HepG2 (cell line): ENCODE data around the gene TOGARAM1. TPM values are rescaled to one million over a fixed set of nuclear protein-coding genes. Genes with fewer than 3 reads are reported as not detected.

Source experiments
- ARID2 ChIP-seq: sonication (generic); formaldehyde crosslinking; IDR thresholded peaks from 2 replicates; pipeline ENCODE4 v1.8.1; 2022; ENCODE audit warnings: mild to moderate bottlenecking, missing genetic modification reagents, borderline replicate concordance
- ATM ChIP-seq: fragments of 450-650 bp; IDR thresholded peaks from 2 replicates; pipeline ENCODE4 v1.7.1; 2017; ENCODE audit warnings: mild to moderate bottlenecking, borderline replicate concordance
- GATAD2A ChIP-seq: IDR thresholded peaks from 2 replicates; pipeline ENCODE4 v1.6.1; 2016
- KDM5B ChIP-seq: sonication (generic); formaldehyde crosslinking; IDR thresholded peaks from 2 replicates; pipeline ENCODE4 v1.4.0; 2020; ENCODE audit warnings: missing genetic modification reagents, mild to moderate bottlenecking, borderline replicate concordance
- MAZ ChIP-seq, 2 experiments: sonication (generic) in 1 of 2; formaldehyde crosslinking in 1 of 2; IDR thresholded peaks; 2 replicates each; pipeline versions ENCODE4 v1.5.0 to v1.6.1; 2012 to 2020; ENCODE audit warnings: low read depth in 2 of 2, mild to moderate bottlenecking in 2 of 2, borderline replicate concordance in 1 of 2, improper control_type of control experiment in 1 of 2, low read length in 1 of 2, missing genetic modification reagents in 1 of 2, moderate library complexity in 1 of 2
- MXI1 ChIP-seq: IDR thresholded peaks from 3 replicates; pipeline ENCODE4 v1.6.1; 2012; ENCODE audit warnings: low read depth, low read length, inconsistent platforms, borderline replicate concordance
- NFATC3 ChIP-seq: sonication (generic); formaldehyde crosslinking; IDR thresholded peaks from 2 replicates; pipeline ENCODE4 v1.5.1; 2020; ENCODE audit warnings: mild to moderate bottlenecking, missing genetic modification reagents
- PAXIP1 ChIP-seq: sonication (generic); formaldehyde crosslinking; conservative IDR thresholded peaks from 2 replicates; pipeline ENCODE4 v1.4.0; 2020; ENCODE audit warnings: mild to moderate bottlenecking, missing genetic modification reagents, moderate library complexity
- PREB ChIP-seq: sonication (generic); formaldehyde crosslinking; IDR thresholded peaks from 2 replicates; pipeline ENCODE4 v1.4.0; 2020; ENCODE audit warnings: missing genetic modification reagents
- TFDP1 ChIP-seq: IDR thresholded peaks from 2 replicates; pipeline ENCODE4 v1.6.1; 2016; ENCODE audit warnings: missing compliant biosample characterization, missing genetic modification reagents, borderline replicate concordance
- THAP8 ChIP-seq: sonication (generic); formaldehyde crosslinking; IDR thresholded peaks from 2 replicates; pipeline ENCODE4 v1.5.1; 2020; ENCODE audit warnings: missing genetic modification reagents, mild to moderate bottlenecking, borderline replicate concordance
- USF2 ChIP-seq, 2 experiments: sonication (generic) in 1 of 2; formaldehyde crosslinking in 1 of 2; IDR thresholded peaks; 2 replicates each; pipeline versions ENCODE4 v1.5.1 to v1.6.1; 2011 to 2020; ENCODE audit warnings: borderline replicate concordance in 1 of 2, low read depth in 1 of 2, low read length in 1 of 2, mild to moderate bottlenecking in 1 of 2, missing genetic modification reagents in 1 of 2, moderate library complexity in 1 of 2
- ZBTB20 ChIP-seq: sonication (generic); formaldehyde crosslinking; IDR thresholded peaks from 2 replicates; pipeline ENCODE4 v1.8.1; 2023; ENCODE audit warnings: missing genetic modification reagents, low read depth, mild to moderate bottlenecking, borderline replicate concordance
- ZNF136 ChIP-seq: sonication (generic); formaldehyde crosslinking; IDR thresholded peaks from 2 replicates; pipeline ENCODE4 v1.8.1; 2022; ENCODE audit warnings: low read depth, mild to moderate bottlenecking, moderate library complexity, missing genetic modification reagents
- ZNF720 ChIP-seq: sonication (generic); formaldehyde crosslinking; IDR thresholded peaks from 2 replicates; pipeline ENCODE4 v1.4.0; 2020; ENCODE audit warnings: missing genetic modification reagents
- ZNF891 ChIP-seq: sonication (generic); formaldehyde crosslinking; IDR thresholded peaks from 2 replicates; pipeline ENCODE4 v1.5.0; 2020; ENCODE audit warnings: mild to moderate bottlenecking, missing genetic modification reagents
- polyA plus RNA-seq, 8 experiments: library from polyadenylated mRNA; depleted of rRNA in 3 of 8; stranded (reverse) in 7 of 8; unstranded in 1 of 8; fragments of >200 nt; fragmentation: Illumina TruSeq in 4 of 8; extraction: Trizol in 4 of 8; gene quantifications; 2 replicates each; pipeline versions ENCODE4 v1.2.1 to v1.2.3, GENCODE V29; 2011 to 2016; ENCODE audit warnings: low read depth in 4 of 8, missing spikeins in 1 of 8, mixed read lengths in 1 of 8; ENCODE audit not compliant: insufficient read depth in 1 of 8
- total RNA-seq, 5 experiments: library from RNA; depleted of rRNA; stranded (reverse); fragments of >200 nt; fragmentation: Illumina TruSeq; extraction: Trizol; gene quantifications; 2 replicates each; pipeline ENCODE4 v1.2.3, GENCODE V29; 2016; ENCODE audit warnings: low read depth in 1 of 5

TOGARAM1 gene
- total and polyA plus RNA-seq, 2 of the 13 experiments (the other 11 are each of a cell fraction or from before 2014, with no cell fraction given) = 5.6 to 9.8 TPM

GRCh38 chr14:44963775-44964380, 1.9 kb downstream of the TOGARAM1 start (continued):
- TF ChIP-seq TFDP1 (CRISPR knock-in tag) = no peak
- TF ChIP-seq ZNF891 (CRISPR knock-in tag) = no peak
- TF ChIP-seq MAZ (IDR thresholded peaks at IDR 0.05; ENCODE audit: borderline replicate concordance, low read depth, low read length) = no peak
- TF ChIP-seq MAZ (CRISPR knock-in tag; IDR thresholded peaks at IDR 0.05; ENCODE audit: low read depth) = no peak
- no peak for TF ChIP-seq THAP8 (CRISPR knock-in tag)
- no peak for TF ChIP-seq ZNF136
- TF ChIP-seq NFATC3 (CRISPR knock-in tag) = no peak
- no peak for TF ChIP-seq ATM
- no peak for TF ChIP-seq ZNF720 (CRISPR knock-in tag)
- 0 out of 2 replicates have a peak, but pooled peaks have one; percentile 22 for TF ChIP-seq GATAD2A (CRISPR knock-in tag)
- TF ChIP-seq ZBTB20 (CRISPR knock-in tag) = no peak
- TF ChIP-seq PREB (CRISPR knock-in tag) = no peak
- 0 out of 2 replicates have a peak, but pooled peaks have one; percentile 21 for TF ChIP-seq ARID2 (CRISPR knock-in tag)
- peak; percentile 30; the same call in 1 of the 3 replicates for TF ChIP-seq MXI1
- no peak for TF ChIP-seq KDM5B (CRISPR knock-in tag)
- peak; percentile 43; the same call in 1 of the 2 replicates for TF ChIP-seq USF2 (IDR thresholded peaks at IDR 0.05; ENCODE audit: low read depth, low read length)
- peak; percentile 63; the same call in 1 of the 2 replicates for TF ChIP-seq USF2 (CRISPR knock-in tag; IDR thresholded peaks at IDR 0.05; ENCODE audit: borderline replicate concordance)
- TF ChIP-seq PAXIP1 (CRISPR knock-in tag) = 0 out of 2 replicates have a peak, but pooled peaks have one; percentile 15
